Stimulated activated CD4-positive, alpha-beta T cell treated with anti-CD3 and anti-CD28 coated beads, Interleukin-2, amount 100 ng/mL, for 4 hours (primary cell): ENCODE results near the gene KLHL36.
"Not testable (repeated sequence)": the region's sequence is repeated elsewhere in the genome, so short reads cannot be mapped to it uniquely, and the experiment has no call there.

Source experiments
- DNase-seq: peaks from one replicate; pipeline ENCODE4 v3.0.0-alpha.2; 2020; ENCODE audit warnings: low read depth

Gene KLHL36

DNA sequence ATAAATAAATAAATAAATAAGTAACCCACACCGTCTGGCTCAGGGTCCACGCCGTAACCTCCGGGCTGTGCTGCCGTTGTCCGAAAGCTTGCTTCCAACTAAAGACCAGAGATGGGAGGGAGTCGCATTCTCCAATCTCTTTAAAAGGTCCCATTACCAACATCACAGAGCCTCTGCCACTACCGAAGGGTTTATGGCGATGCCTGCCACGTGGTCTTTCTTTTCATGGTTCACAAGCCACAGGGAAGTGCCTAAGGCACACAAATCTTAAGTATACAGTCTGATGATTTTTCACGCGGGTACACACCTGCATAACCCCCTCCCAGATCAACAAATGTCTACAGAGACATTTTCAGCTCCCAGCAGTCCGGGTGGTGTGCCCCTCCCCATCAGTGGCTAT is 31.8 kb upstream of the KLHL36 start:
- no peak for DNase-seq

GRCh38 chr16:84617041-84617790 is 31.1 kb upstream of the KLHL36 start:
- DNase-seq: no peak

DNA sequence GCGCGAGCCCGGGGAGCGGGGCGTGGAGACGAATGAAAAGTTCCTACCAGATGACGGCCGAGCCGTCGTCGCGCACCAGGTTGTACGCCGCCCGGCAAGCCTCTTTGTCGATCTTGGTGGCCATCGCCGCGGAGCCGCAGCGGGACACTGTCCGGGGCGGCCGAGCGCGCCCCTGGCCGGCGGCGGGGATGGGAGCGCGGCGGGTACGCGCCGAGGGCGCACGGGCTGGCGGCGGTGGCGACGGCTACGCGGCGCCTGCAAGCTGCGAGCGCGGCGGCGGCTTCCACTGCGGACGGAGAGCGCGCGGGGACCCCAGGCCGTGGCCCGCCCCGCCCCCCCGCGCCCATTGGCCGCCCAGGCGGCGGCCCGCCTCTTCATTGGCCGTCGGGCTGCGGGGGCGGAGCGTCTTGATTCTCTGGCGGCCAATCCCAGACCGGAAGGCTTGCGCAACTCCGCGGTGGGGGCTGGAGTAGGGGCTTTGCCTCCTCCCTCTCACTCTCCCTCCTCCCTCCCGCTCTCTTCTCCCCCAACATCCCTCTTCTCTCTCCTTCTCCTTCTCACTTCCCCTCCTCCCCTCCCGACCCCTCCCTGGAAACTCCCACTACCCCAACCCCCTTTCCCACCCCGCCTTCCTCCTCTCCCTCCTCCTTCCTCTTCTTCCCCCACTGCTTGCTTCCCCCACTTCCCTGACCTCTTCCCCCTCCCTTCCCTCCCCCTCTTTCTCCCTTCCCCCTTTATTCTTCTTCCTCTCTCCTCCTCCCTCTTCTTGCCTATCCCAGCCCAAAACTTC is 30.3 kb upstream of the KLHL36 start, which contains the start of gene COTL1:
TSS of gene COTL1 (minus strand) at position 288 of the 790 bp plus-strand sequence. CDS start at position 124, 164 bp downstream.
- peak; percentile 97 for DNase-seq

DNA sequence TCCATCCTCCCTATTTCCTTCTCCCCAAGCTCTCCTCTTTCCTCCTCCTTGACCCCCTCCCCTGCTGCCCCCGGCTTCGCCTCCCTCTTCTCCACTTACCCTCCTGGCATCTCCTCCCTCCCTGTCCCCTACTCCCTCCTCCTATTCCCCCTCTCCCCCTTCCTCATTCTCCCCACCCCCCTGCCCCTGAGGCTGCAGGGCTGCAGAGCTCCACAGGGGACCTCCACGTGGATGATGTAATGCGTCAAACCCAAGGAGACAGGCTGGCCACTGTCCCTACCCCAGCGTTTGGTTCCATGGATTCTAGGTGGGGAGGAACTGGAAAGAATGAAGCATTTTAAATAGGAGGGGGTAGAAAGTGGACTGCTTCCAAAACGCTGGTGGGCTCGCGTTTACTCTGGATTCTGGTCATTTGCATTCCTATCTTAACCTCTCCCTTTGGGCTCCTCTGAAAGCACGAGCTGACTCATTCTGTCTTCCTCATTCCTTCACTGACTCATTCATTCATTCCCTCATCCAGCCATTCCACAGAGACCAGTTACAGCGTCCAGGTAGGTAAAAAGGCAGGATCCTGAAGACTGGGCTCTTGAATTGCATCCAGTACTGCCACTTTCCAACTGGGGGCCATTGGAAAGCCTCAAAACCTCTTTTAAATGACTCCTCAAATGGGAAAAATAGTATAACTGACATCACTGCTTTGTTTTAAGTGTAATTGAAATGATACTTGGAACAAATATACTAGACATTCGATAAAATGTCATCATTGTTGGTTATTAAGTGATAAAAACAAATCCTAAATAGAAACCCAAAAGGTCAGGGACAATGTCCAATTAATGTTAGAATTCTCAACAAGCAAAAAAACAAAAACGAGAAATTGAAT is 29.5 kb upstream of the KLHL36 start:
- DNase-seq: no peak

GRCh38 chr16:84620913-84621312 is 27.4 kb upstream of the KLHL36 start:
- not testable (repeated sequence) for DNase-seq

DNA sequence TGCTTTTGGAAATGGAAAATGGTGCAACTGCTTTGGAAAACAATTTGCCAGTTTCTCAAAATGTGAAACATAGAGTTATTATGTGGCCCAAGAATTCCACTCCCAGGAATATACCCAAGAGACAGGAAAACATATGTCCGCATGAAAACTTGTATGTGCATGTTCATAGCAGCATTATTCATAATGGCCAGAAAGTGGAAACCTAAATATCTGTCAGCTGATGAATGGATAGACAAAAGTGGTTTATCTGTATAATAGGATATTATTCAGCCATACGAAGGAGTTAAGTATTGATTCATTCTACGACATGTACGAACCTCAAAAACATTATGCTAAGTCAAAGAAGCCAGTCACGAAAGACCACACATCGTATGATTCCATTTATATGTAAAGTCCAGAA is 22.8 kb upstream of the KLHL36 start:
- DNase-seq: no peak

- DNase-seq: no peak
Observed at GRCh38 chr16:84628226-84628731, 20.0 kb upstream of the KLHL36 start.

GRCh38 chr16:84629580-84629979 is 18.7 kb upstream of the KLHL36 start:
- DNase-seq: no peak

- no peak for DNase-seq
Observed at GRCh38 chr16:84630009-84630408, 18.3 kb upstream of the KLHL36 start.

GRCh38 chr16:84630446-84631152 is 17.7 kb upstream of the KLHL36 start:
- no peak for DNase-seq

DNA sequence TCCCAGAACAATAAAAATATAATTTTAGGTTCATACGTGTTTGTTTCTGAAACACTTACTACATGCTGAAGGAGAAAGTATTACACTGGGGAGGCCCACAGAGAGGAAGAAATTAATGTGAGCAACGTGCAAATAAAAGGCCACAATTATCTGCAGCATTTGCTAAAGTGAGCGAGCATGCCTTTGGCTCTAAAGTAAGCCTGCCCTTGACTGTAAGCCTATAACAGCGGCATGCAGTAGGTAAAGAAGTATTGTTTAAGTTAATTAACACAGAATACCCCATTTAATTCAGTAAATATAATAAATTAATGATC is 17.2 kb upstream of the KLHL36 start:
- DNase-seq: no peak

DNA sequence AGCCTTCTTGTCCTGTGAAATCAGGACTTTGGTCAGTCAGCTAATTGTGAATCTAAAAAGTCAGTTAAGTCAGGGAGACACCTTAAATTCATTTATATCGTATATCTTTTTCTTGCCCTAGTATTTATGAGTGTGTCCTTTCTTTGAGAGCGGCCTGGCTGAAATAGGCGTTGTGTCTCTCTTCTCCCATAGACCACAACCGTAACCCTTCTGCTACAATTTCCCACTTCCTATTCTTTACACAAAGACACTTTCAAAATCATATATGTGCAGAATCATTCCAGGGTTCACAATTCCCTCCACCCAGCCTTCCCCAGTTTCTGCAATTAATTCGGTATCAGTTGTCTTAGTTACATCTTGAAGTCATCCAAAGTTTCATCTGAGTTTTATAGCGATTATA is 16.4 kb upstream of the KLHL36 start:
- DNase-seq: no peak

DNA sequence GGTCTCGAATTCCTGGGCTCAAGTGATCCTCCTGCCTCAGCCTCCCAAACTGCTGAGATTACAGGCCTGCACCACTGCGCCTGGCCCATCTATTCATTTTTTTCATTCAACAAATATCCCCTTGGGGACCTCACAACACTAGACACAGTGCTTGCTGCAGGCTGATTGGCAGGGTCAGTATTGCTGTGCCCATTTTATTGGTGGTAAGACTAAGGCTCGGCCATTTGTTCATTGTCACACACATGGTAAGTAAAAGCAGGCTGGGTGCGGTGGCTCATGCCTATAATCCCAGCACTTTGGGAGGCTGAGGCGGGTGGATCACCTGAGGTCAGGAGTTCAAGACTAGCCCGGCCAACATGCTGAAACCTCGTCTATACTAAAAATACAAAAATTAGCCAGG is 15.4 kb upstream of the KLHL36 start:
- DNase-seq: not testable (repeated sequence)

DNA sequence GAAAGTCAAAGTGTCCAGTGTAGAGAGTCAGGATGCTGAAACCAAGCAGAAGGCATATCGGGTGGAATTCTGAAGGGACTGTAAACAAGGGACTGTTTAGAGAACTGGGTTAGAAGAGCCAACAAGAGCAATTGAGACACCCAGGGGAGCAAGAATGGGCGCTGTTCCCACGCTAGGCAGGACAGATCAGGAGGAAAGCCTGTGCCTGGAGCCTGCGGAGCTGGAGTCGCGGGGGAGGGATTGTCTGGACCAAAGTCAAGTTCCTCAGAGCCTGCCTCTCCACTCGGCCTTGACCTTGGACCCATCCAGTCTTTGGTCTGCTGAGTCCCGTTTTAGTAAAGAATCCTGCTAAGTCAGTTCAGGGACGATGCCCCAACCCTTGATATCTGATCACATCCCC is 14.7 kb upstream of the KLHL36 start:
- DNase-seq: no peak

DNA sequence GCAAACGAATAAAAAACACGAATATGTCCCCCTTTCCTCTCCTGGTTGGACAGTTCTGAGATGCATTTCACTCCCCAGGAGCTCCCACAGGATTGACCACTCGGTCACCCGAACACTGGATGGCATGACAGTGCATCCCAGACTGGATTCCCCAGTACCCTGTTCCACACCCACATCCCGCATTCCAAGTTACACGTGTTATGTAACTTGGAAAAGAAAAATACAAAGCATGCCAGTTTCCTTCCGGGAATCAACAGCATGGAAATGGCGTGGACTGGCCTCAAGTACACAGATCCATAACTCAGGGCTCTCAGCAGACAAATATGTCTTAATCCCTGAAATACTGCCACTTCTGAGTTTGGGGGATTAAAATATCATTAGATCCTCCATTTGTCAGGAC is 12.6 kb upstream of the KLHL36 start:
- DNase-seq: no peak

DNA sequence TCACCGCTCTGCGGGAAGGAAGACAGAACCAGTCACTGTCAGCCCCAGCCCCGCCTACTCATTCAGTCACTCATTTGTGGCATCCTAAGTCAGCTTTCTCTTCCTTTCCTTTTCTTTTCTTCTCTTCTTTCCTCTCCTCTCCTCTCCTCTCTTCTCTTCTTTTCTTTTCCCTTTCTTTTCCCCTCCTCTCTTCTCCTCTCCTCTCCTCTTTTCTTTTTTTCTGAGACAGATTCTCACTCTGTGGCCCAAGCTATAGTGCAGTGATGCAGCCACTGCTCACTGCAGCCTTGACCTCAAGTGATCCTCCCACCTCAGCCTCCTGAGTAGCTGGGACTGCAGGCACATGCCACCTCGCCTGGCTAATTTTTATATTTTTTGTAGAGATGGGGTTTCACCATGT is 10.6 kb upstream of the KLHL36 start:
- DNase-seq: no peak

- no peak for DNase-seq
Observed at GRCh38 chr16:84638231-84638806, 10.0 kb upstream of the KLHL36 start.

GRCh38 chr16:84640145-84640544 is 8.2 kb upstream of the KLHL36 start:
- DNase-seq: no peak

DNA sequence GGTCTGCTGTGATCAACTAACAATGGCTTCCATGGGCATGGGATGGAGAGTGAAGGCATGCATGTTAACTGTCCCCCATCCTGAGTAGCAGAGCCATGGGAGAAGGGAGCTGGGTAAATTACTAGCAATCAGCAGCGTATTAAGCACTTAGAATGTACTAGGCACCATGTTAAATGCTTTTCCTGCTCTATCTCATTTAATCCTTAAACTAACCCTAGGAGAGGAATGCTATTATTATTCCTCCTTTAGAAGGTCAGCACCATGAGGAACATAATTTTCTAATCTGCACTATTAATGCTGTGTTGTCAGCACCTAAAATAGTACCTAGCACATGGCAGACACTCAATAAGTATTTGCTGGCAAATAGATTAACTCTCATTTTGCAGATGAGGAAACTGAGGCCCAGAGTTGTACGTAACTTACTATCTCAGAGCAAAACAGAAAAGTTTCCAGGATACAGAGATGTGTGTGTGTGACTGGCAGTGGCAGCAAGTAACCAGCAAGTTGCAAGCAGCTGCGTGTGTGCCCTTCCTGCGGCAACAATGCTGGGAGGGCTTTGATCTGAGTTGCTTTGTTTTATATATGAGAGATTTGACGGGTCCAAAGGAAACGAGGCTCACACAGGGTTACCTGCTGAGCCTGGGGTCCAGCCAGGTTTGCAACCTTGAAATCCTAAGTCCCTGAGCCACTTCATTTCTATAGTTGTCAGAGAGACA is 6.5 kb upstream of the KLHL36 start:
- DNase-seq: no peak

- no peak for DNase-seq
Observed at GRCh38 chr16:84643180-84643583, 5.1 kb upstream of the KLHL36 start.

DNA sequence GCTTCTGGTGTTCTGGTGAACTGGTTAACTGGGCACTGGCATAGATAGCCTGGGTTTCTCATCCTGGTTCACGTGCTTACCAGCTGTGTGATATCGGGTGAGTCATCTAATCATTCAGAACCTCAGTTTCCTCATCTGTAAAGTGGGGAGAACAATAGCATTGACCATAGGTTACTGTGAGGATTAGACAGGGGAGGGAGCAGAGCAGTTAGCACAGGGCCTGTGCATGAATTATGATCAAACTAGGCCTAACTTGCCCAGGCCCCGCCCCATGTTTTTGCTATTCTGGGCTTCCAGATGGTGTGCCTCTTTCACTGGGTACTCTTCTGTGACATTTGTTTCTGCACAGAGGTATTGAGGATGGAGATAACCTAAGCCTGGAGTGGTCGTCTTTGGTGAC is 4.6 kb upstream of the KLHL36 start:
- DNase-seq: no peak
